Smooth muscle cell (in vitro differentiated cells): Measurements from ENCODE around the gene MYL6. TPM values are rescaled to one million over a fixed set of nuclear protein-coding genes. Genes with fewer than 3 reads are reported as not detected.

Experiments used
- DNase-seq: peaks from one replicate; lab custom pipeline; 2025; ENCODE audit not compliant: unreplicated experiment; lab: John Stamatoyannopoulos, UW
- H2AFZ ChIP-seq: fragments of 200-600 bp; sonication (generic); 2 replicates; pipeline ENCODE4 v1.6.0; 2016; ENCODE audit warnings: antibody characterized with exemption, low read depth, mild to moderate bottlenecking
- H3F3A ChIP-seq: fragments of 200-600 bp; sonication (generic); 2 replicates; pipeline ENCODE4 v1.6.0; 2017; ENCODE audit warnings: antibody characterized with exemption, low read depth
- H3K27ac ChIP-seq: fragments of 200-600 bp; sonication (generic); 2 replicates; pipeline ENCODE4 v1.5.1; 2016; ENCODE audit warnings: low read depth, mild to moderate bottlenecking
- H3K27me3 ChIP-seq: fragments of 200-600 bp; sonication (generic); 2 replicates; pipeline ENCODE4 v1.6.1; 2016; ENCODE audit warnings: low read depth, mild to moderate bottlenecking
- H3K36me3 ChIP-seq: fragments of 200-600 bp; sonication (generic); 2 replicates; pipeline ENCODE4 v1.5.1; 2016; ENCODE audit warnings: low read depth
- H3K4me1 ChIP-seq: fragments of 200-600 bp; sonication (generic); 2 replicates; pipeline ENCODE4 v1.5.1; 2016; ENCODE audit warnings: low read depth
- H3K4me2 ChIP-seq: fragments of 200-600 bp; sonication (generic); 2 replicates; pipeline ENCODE4 v1.6.0; 2016; ENCODE audit warnings: mild to moderate bottlenecking
- H3K4me3 ChIP-seq: fragments of 200-600 bp; sonication (generic); 2 replicates; pipeline ENCODE4 v1.5.1; 2016; ENCODE audit warnings: mild to moderate bottlenecking
- H3K79me2 ChIP-seq: fragments of 200-600 bp; sonication (generic); 2 replicates; pipeline ENCODE4 v1.6.0; 2016; ENCODE audit warnings: low read depth, mild to moderate bottlenecking
- H3K9ac ChIP-seq: fragments of 200-600 bp; sonication (generic); 2 replicates; pipeline ENCODE4 v1.6.0; 2016; ENCODE audit warnings: low read depth
- H3K9me3 ChIP-seq: fragments of 200-600 bp; sonication (generic); replicated peaks from 2 replicates; pipeline ENCODE4 v1.5.1; 2016; ENCODE audit warnings: low read depth
- H4K20me1 ChIP-seq: fragments of 200-600 bp; sonication (generic); 2 replicates; pipeline ENCODE4 v1.6.0; 2016; ENCODE audit warnings: low read depth
- CTCF ChIP-seq: fragments of 200-600 bp; sonication (generic); IDR thresholded peaks from 2 replicates; pipeline ENCODE4 v1.5.1; 2017; ENCODE audit warnings: borderline replicate concordance, mild to moderate bottlenecking, antibody characterized with exemption; ENCODE audit not compliant: insufficient read depth, poor library complexity, severe bottlenecking
- WGBS: methylation state at CpG from one replicate; pipeline ENCODE4 v1.1.7; 2016; ENCODE audit warnings: low lambda C conversion rate; 5-methylcytosine and 5-hydroxymethylcytosine counted together
- polyA plus RNA-seq: library from polyadenylated mRNA; unstranded; fragments of >200 nt; fragmentation: Nextera tagmentation; extraction: Ambion mirVana; gene quantifications from 2 replicates; pipeline ENCODE4 v1.2.1, GENCODE V29; 2016
- total RNA-seq: library from RNA; depleted of rRNA; stranded (reverse); fragments of >200 nt; gene quantifications from 2 replicates; pipeline ENCODE4 v1.2.3, GENCODE V29; 2014

Gene MYL6
- total and polyA plus RNA-seq, 2 experiments from 2014 or later = 2,776 to 4,165 TPM

- Histone ChIP-seq H3K4me1 (no peaks in the 10 kb centered on the region), H3K27me3 (no peaks in the 10 kb centered on the region), H3K36me3 (no peaks in the 10 kb centered on the region), H3K4me3 (no peak overlapping the region), H3K79me2 (no peaks in the 10 kb centered on the region), H2AFZ (no peak overlapping the region), H3K9me3 (no peaks in the 10 kb centered on the region), H3K9ac (no peak overlapping the region), H3K27ac (no peak overlapping the region), H3K4me2 (no peak overlapping the region), H4K20me1 (no peaks in the 10 kb centered on the region), H3F3A (peaks cover 17% of the 10 kb centered on the region)
- DNase-seq = no peak
- TF ChIP-seq CTCF = no peak
Observed at GRCh38 chr12:56205445-56205844, 47.3 kb downstream of the MYL6 start.

- no peak overlapping the region for H3K9ac ChIP-seq
Observed at GRCh38 chr12:56206452-56207166, 48.5 kb downstream of the MYL6 start.

GRCh38 chr12:56208006-56208405 is 49.8 kb downstream of the MYL6 start:
- 95% methylated on average over 6 of the region's 6 CpGs for WGBS
- Histone ChIP-seq H4K20me1 (no peaks in the 10 kb centered on the region), H3K4me2 (no peak overlapping the region), H3K27me3 (no peaks in the 10 kb centered on the region), H3K4me1 (no peaks in the 10 kb centered on the region), H3K9ac (no peak overlapping the region), H3K4me3 (no peak overlapping the region), H3K36me3 (peaks cover 9% of the 10 kb centered on the region), H3K9me3 (no peaks in the 10 kb centered on the region), H3F3A (peaks cover 21% of the 10 kb centered on the region), H3K79me2 (peaks cover 6% of the 10 kb centered on the region), H3K27ac (no peak overlapping the region), H2AFZ (no peak overlapping the region)
- no peak for TF ChIP-seq CTCF
- DNase-seq = no peak

More at GRCh38 chr12:56206452-56207166, 48.5 kb downstream of the MYL6 start:
- peak; percentile 45 for TF ChIP-seq CTCF
- Histone ChIP-seq H3K4me3 (no peak overlapping the region), H3K27ac (peak overlapping the region; percentile 25), H3F3A (peaks cover 21% of the 10 kb centered on the region), H3K4me1 (no peaks in the 10 kb centered on the region), H3K4me2 (no peak overlapping the region), H3K9me3 (no peaks in the 10 kb centered on the region), H3K79me2 (no peaks in the 10 kb centered on the region), H4K20me1 (no peaks in the 10 kb centered on the region), H2AFZ (no peak overlapping the region), H3K36me3 (peaks cover 4% of the 10 kb centered on the region), H3K27me3 (no peaks in the 10 kb centered on the region)
- no peak for DNase-seq
- 76% methylated on average over 14 of the region's 14 CpGs for WGBS

Other genes with a start within 250 kb of the MYL6 start
- 28.6 and 36.0 TPM in 2 replicates for gene PYM1, start 230.5 kb upstream of the MYL6 start, total RNA-seq
- 48.2 and 51.2 TPM in 2 replicates for gene PYM1, start 230.5 kb upstream of the MYL6 start, polyA plus RNA-seq
- gene DGKA, start 227.2 kb upstream of the MYL6 start, total RNA-seq = 86.0 and 87.1 TPM in 2 replicates
- gene DGKA, start 227.2 kb upstream of the MYL6 start, polyA plus RNA-seq = 66.3 and 125 TPM in 2 replicates
- gene PMEL, start 192.3 kb upstream of the MYL6 start, total RNA-seq = 1.8 and 4.7 TPM in 2 replicates
- 1.4 and 1.9 TPM in 2 replicates for gene PMEL, start 192.3 kb upstream of the MYL6 start, polyA plus RNA-seq
- 36.5 and 37.5 TPM in 2 replicates for gene CDK2, start 191.5 kb upstream of the MYL6 start, total RNA-seq
- 25.8 and 33.3 TPM in 2 replicates for gene CDK2, start 191.5 kb upstream of the MYL6 start, polyA plus RNA-seq
- 77.2 and 90.4 TPM in 2 replicates for gene RAB5B, start 184.3 kb upstream of the MYL6 start, total RNA-seq
- 81.9 and 93.4 TPM in 2 replicates for gene RAB5B, start 184.3 kb upstream of the MYL6 start, polyA plus RNA-seq
- 9.8 and 19.1 TPM in 2 replicates for gene SUOX, start 161.1 kb upstream of the MYL6 start, total RNA-seq
- 12.8 and 13.8 TPM in 2 replicates for gene SUOX, start 161.1 kb upstream of the MYL6 start, polyA plus RNA-seq
- gene IKZF4, start 137.3 kb upstream of the MYL6 start, total RNA-seq = 3.9 and 4.2 TPM in 2 replicates
- gene IKZF4, start 137.3 kb upstream of the MYL6 start, polyA plus RNA-seq = 5.4 and 6.8 TPM in 2 replicates
- 731 and 845 TPM in 2 replicates for gene RPS26, start 116.4 kb upstream of the MYL6 start, total RNA-seq
- gene RPS26, start 116.4 kb upstream of the MYL6 start, polyA plus RNA-seq = 282 and 323 TPM in 2 replicates
- 7.2 and 9.2 TPM in 2 replicates for gene ERBB3, start 78.2 kb upstream of the MYL6 start, total RNA-seq
- gene ERBB3, start 78.2 kb upstream of the MYL6 start, polyA plus RNA-seq = 1.2 and 9.8 TPM in 2 replicates
- 88.6 and 118 TPM in 2 replicates for gene PA2G4, start 53.8 kb upstream of the MYL6 start, total RNA-seq
- 99.8 and 113 TPM in 2 replicates for gene PA2G4, start 53.8 kb upstream of the MYL6 start, polyA plus RNA-seq
- gene RPL41, start 41.7 kb upstream of the MYL6 start, total RNA-seq = 2,929 and 3,246 TPM in 2 replicates
- 2,414 and 2,571 TPM in 2 replicates for gene RPL41, start 41.7 kb upstream of the MYL6 start, polyA plus RNA-seq
- gene ZC3H10, start 40.1 kb upstream of the MYL6 start, total RNA-seq = 1.9 and 6.7 TPM in 2 replicates
- 2.8 TPM in 2 replicates for gene ZC3H10, start 40.1 kb upstream of the MYL6 start, polyA plus RNA-seq
- 76.0 and 87.7 TPM in 2 replicates for gene ESYT1, start 30.1 kb upstream of the MYL6 start, total RNA-seq
- 69.5 and 77.0 TPM in 2 replicates for gene ESYT1, start 30.1 kb upstream of the MYL6 start, polyA plus RNA-seq
- 44.5 and 59.0 TPM in 2 replicates for gene MYL6B, start 5.8 kb upstream of the MYL6 start, total RNA-seq
- gene MYL6B, start 5.8 kb upstream of the MYL6 start, polyA plus RNA-seq = 107 and 121 TPM in 2 replicates
- gene SMARCC2, start 31.1 kb downstream of the MYL6 start, total RNA-seq = 28.2 and 43.8 TPM in 2 replicates
- gene SMARCC2, start 31.1 kb downstream of the MYL6 start, polyA plus RNA-seq = 32.2 and 39.2 TPM in 2 replicates
- 46.1 and 65.2 TPM in 2 replicates for gene RNF41, start 63.6 kb downstream of the MYL6 start, total RNA-seq
- 19.4 and 22.2 TPM in 2 replicates for gene RNF41, start 63.6 kb downstream of the MYL6 start, polyA plus RNA-seq
- 20.9 and 33.8 TPM in 2 replicates for gene NABP2, start 66.0 kb downstream of the MYL6 start, total RNA-seq
- 14.2 and 16.4 TPM in 2 replicates for gene NABP2, start 66.0 kb downstream of the MYL6 start, polyA plus RNA-seq
- 0.36 and 0.99 TPM in 2 replicates for gene SLC39A5, start 71.7 kb downstream of the MYL6 start, total RNA-seq
- gene SLC39A5, start 71.7 kb downstream of the MYL6 start, polyA plus RNA-seq = not detected in 2 replicates
- gene ANKRD52, start 100.0 kb downstream of the MYL6 start, total RNA-seq = 31.4 and 32.5 TPM in 2 replicates
- 49.9 and 54.0 TPM in 2 replicates for gene ANKRD52, start 100.0 kb downstream of the MYL6 start, polyA plus RNA-seq
- 8.7 and 11.0 TPM in 2 replicates for gene COQ10A, start 108.6 kb downstream of the MYL6 start, total RNA-seq
- gene COQ10A, start 108.6 kb downstream of the MYL6 start, polyA plus RNA-seq = 9.8 and 16.8 TPM in 2 replicates
- 96.5 and 138 TPM in 2 replicates for gene CS, start 142.0 kb downstream of the MYL6 start, total RNA-seq
- 83.3 and 107 TPM in 2 replicates for gene CS, start 142.0 kb downstream of the MYL6 start, polyA plus RNA-seq
- 147 and 171 TPM in 2 replicates for gene CNPY2, start 157.6 kb downstream of the MYL6 start, total RNA-seq
- gene CNPY2, start 157.6 kb downstream of the MYL6 start, polyA plus RNA-seq = 334 and 342 TPM in 2 replicates
- gene PAN2, start 175.6 kb downstream of the MYL6 start, total RNA-seq = 20.3 and 55.6 TPM in 2 replicates
- gene PAN2, start 175.6 kb downstream of the MYL6 start, polyA plus RNA-seq = 12.9 and 14.7 TPM in 2 replicates
- 0.54 and 1.9 TPM in 2 replicates for gene IL23A, start 180.5 kb downstream of the MYL6 start, total RNA-seq
- 0.35 and 0.85 TPM in 2 replicates for gene IL23A, start 180.5 kb downstream of the MYL6 start, polyA plus RNA-seq
- gene STAT2, start 201.7 kb downstream of the MYL6 start, total RNA-seq = 141 and 148 TPM in 2 replicates
- 94.6 and 108 TPM in 2 replicates for gene STAT2, start 201.7 kb downstream of the MYL6 start, polyA plus RNA-seq
- gene APOF, start 204.5 kb downstream of the MYL6 start, total RNA-seq = not detected in 2 replicates
- gene APOF, start 204.5 kb downstream of the MYL6 start, polyA plus RNA-seq = not detected in 2 replicates